Thyroid gland (tissue), 4 donors: ENCODE measurements around the gene ENOX1. TPM values are rescaled to one million over a fixed set of nuclear protein-coding genes. Genes with fewer than 3 reads are reported as not detected.

ENCODE experiments used
- DNase-seq, 2 donors: peaks; one replicate each; pipeline ENCODE4 v3.0.0-alpha.2; 2019
- H3K27ac ChIP-seq, 3 donors: fragments of 200-600 bp; sonication (generic); 1 replicate in 2 of 3; 2 replicates in 1 of 3; pipeline ENCODE4 v1.5.1; 2016 to 2019; ENCODE audit warnings: mild to moderate bottlenecking in 1 of 3, moderate library complexity in 1 of 3
- H3K27me3 ChIP-seq: fragments of 200-600 bp; sonication (generic); one replicate; pipeline ENCODE4 v1.5.1; 2019
- H3K36me3 ChIP-seq, 2 donors: fragments of 200-600 bp; sonication (generic); one replicate each; pipeline ENCODE4 v1.5.1; 2016 to 2019
- H3K4me1 ChIP-seq, 2 donors: fragments of 200-600 bp; sonication (generic); one replicate each; pipeline ENCODE4 v1.5.1; 2017 to 2019
- H3K4me3 ChIP-seq, 3 donors: fragments of 200-600 bp; sonication (generic); replicated peaks in 1 of 3; 1 replicate in 2 of 3; 2 replicates in 1 of 3; pipeline ENCODE4 v1.5.1; 2016; ENCODE audit warnings: mild to moderate bottlenecking in 1 of 3
- H3K9me3 ChIP-seq: fragments of 200-600 bp; sonication (generic); one replicate; pipeline ENCODE4 v1.5.1; 2017
- POLR2A ChIP-seq, 2 donors: fragments of 450-650 bp; IDR thresholded peaks; one replicate each; pipeline ENCODE4 v1.6.1; 2017; ENCODE audit warnings: antibody characterized with exemption in 2 of 2, mild to moderate bottlenecking in 2 of 2, moderate library complexity in 1 of 2
- WGBS, 2 donors: methylation state at CpG; one replicate each; pipeline ENCODE4 v1.1.5; 2017; 5-methylcytosine and 5-hydroxymethylcytosine counted together
- intact Hi-C: fragments of 100-400 bp; cut with DNase I; formaldehyde crosslinking; loops from one replicate; pipeline ENCODE4 v1.15.1; 2023
- total RNA-seq, 4 donors: library from RNA; depleted of rRNA; stranded (reverse); fragments of >200 nt; gene quantifications; one replicate each; pipeline ENCODE4 v1.2.3, GENCODE V29; 2016
- TF ChIP-seq, protein P1 (sequence below), 6 experiments: fragments of 200-600 bp in 3 of 6; fragments of 450-650 bp in 3 of 6; sonication (generic) in 3 of 6; IDR thresholded peaks; one replicate each; pipeline ENCODE4 v1.5.1; 2016 to 2019; ENCODE audit warnings: antibody characterized with exemption in 6 of 6, mild to moderate bottlenecking in 2 of 6, inconsistent platforms in 1 of 6, moderate library complexity in 1 of 6

Gene ENOX1
- total RNA-seq, 4 donors from 2014 or later, result 0.13 to 1.8 (median 0.31) TPM

DNA sequence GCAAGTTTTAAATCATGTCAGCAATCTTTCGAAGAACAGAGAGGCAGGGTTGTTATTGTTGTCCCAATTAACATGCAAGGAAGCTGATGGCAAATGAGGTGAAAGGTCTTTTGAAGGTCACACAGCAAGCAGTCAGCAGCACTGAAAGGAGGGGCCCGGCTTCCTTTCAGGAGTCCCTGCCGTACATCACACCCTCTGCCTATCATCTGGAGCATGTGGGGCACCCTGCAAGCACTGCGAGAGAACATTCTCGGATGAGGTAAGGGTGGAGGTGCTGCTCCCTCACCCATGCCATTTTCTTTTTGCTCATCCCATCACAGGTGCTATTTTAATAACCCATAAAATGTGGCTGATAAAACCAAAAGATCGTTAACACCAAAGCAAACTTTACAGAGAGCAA is 111.2 kb downstream of the ENOX1 start:
- no peak overlapping the region for H3K27ac ChIP-seq
- H3K4me3 ChIP-seq, result no peak overlapping the region
- H3K27me3 ChIP-seq, result no peaks in the 10 kb centered on the region
- H3K4me1 ChIP-seq, result no peaks in the 10 kb centered on the region
- H3K9me3 ChIP-seq, result no peaks in the 10 kb centered on the region
- WGBS, 2 donors, result 59 to 67% methylated on average over 6 of the region's 6 CpGs
- no peak for DNase-seq
- intact Hi-C loops, result no loop called here
- H3K36me3 ChIP-seq, result no peaks in the 10 kb centered on the region
- TF ChIP-seq POLR2A (IDR thresholded peaks at IDR 0.05), result no peak
- TF ChIP-seq, protein P1, sequence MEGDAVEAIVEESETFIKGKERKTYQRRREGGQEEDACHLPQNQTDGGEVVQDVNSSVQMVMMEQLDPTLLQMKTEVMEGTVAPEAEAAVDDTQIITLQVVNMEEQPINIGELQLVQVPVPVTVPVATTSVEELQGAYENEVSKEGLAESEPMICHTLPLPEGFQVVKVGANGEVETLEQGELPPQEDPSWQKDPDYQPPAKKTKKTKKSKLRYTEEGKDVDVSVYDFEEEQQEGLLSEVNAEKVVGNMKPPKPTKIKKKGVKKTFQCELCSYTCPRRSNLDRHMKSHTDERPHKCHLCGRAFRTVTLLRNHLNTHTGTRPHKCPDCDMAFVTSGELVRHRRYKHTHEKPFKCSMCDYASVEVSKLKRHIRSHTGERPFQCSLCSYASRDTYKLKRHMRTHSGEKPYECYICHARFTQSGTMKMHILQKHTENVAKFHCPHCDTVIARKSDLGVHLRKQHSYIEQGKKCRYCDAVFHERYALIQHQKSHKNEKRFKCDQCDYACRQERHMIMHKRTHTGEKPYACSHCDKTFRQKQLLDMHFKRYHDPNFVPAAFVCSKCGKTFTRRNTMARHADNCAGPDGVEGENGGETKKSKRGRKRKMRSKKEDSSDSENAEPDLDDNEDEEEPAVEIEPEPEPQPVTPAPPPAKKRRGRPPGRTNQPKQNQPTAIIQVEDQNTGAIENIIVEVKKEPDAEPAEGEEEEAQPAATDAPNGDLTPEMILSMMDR (IDR thresholded peaks at IDR 0.05), result no peak

DNA sequence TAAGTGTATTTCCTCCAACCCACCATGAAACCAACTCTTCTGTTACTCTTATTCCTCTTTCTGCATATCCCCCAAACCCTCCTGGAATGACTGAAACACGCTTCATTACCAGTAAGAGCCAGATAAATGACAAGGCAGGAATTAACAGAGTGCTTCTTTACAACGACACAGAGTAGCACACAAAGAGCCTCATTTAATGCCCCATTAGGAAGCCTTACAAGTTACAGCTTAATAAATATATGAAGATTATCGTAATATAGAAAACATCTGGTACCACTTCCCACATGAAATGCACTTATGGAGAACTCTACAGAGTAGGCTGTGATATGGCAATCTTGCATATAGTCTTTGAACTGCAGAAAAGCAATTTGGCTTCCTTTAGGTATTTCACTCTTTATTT is 116.8 kb downstream of the ENOX1 start:
- Histone ChIP-seq H3K9me3 (no peaks in the 10 kb centered on the region), H3K27me3 (no peaks in the 10 kb centered on the region), H3K36me3 (no peaks in the 10 kb centered on the region), H3K4me1 (no peaks in the 10 kb centered on the region), H3K4me3 (no peak overlapping the region), H3K27ac (no peak overlapping the region)
- intact Hi-C loops, result no loop called here
- 86 to 91% methylated on average over 3 of the region's 3 CpGs for WGBS, 2 donors
- no peak for TF ChIP-seq POLR2A (IDR thresholded peaks at IDR 0.05)
- TF ChIP-seq, protein P1 (IDR thresholded peaks at IDR 0.05), result no peak
- DNase-seq, result no peak

DNA sequence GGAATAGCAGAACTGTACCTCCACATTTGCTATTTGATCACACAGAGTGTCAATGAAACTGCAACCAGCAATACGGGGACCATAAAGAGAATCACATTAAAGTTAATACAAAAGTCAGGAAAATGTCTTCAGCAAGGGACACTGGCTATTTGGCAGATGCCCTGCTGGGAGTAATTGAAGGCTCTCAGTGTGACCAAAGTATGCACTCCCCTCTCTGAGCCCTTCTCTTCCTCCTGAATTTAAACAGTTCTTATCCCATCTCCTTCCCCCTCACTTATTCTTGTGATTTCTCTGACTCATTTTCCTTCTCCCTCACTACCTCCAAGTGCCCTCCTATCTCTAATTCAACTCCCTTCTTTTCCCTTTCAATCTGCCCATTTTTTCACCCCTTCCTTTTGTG is 117.7 kb downstream of the ENOX1 start:
- H3K9me3 ChIP-seq, result no peaks in the 10 kb centered on the region
- intact Hi-C loops, result no loop called here
- no peaks in the 10 kb centered on the region for H3K36me3 ChIP-seq
- TF ChIP-seq, protein P1 (IDR thresholded peaks at IDR 0.05), result no peak
- no peak for TF ChIP-seq POLR2A (IDR thresholded peaks at IDR 0.05)
- no peak overlapping the region for H3K27ac ChIP-seq
- WGBS, 2 donors, result 71 to 89% methylated on average over 1 of the region's 1 CpG
- no peaks in the 10 kb centered on the region for H3K27me3 ChIP-seq
- no peaks in the 10 kb centered on the region for H3K4me1 ChIP-seq
- no peak overlapping the region for H3K4me3 ChIP-seq
- DNase-seq, result no peak

DNA sequence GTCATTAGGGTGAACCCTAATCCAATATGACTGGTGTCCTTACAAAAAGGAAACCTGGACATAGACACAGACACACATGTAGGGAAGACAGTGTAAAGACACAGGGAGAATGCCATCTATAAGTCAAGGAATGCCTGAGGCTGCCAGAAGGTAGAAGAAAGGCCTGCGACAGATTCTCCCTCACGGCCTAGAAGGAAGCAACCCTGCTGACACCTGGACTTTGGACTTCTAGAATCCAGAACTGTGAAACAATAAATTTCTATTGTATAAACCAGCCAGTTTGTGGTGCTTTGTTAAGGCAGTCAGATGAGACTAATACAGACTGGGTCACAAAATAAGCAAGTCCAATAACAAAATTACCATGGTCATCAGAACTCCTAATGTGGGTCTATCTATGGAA is 120.4 kb downstream of the ENOX1 start:
- Histone ChIP-seq H3K27me3 (no peaks in the 10 kb centered on the region), H3K9me3 (no peaks in the 10 kb centered on the region), H3K4me1 (no peaks in the 10 kb centered on the region), H3K27ac (no peak overlapping the region), H3K36me3 (no peaks in the 10 kb centered on the region), H3K4me3 (no peak overlapping the region)
- no peak for DNase-seq
- 94 to 98% methylated on average over 2 of the region's 2 CpGs for WGBS, 2 donors
- TF ChIP-seq, protein P1 (IDR thresholded peaks at IDR 0.05), result no peak
- no peak for TF ChIP-seq POLR2A (IDR thresholded peaks at IDR 0.05)
- intact Hi-C loops, result no loop called here

DNA sequence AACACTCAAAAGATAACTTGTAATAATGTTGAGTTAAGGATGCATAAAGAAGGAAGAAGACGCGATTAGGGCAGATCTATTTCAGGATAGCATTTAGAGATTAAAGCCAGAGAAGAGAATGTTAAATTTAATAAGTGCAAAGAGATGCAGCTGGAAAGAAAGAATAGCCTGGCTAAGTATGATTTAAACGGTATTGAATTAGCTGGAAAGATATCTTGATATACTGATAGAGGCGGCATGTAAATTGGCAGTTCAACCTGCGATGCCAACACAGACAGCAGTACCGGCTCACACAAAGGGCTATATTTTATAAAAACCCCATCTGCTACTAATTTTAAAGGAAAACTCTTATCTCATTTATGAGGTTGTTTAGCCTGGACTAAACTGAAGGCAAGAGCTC is 121.4 kb downstream of the ENOX1 start:
- intact Hi-C loops, result no loop called here
- no peak overlapping the region for H3K27ac ChIP-seq
- no peaks in the 10 kb centered on the region for H3K9me3 ChIP-seq
- no peaks in the 10 kb centered on the region for H3K36me3 ChIP-seq
- 88 to 89% methylated on average over 6 of the region's 6 CpGs for WGBS, 2 donors
- no peak for TF ChIP-seq POLR2A (IDR thresholded peaks at IDR 0.05)
- TF ChIP-seq, protein P1 (IDR thresholded peaks at IDR 0.05), result no peak
- H3K4me1 ChIP-seq, result no peaks in the 10 kb centered on the region
- no peak overlapping the region for H3K4me3 ChIP-seq
- DNase-seq, result no peak
- no peaks in the 10 kb centered on the region for H3K27me3 ChIP-seq
